PFSK-1 (cell line): Measurements from ENCODE around the gene FRMD3.

Experiments
- FOXP2 ChIP-seq: optimal IDR thresholded peaks from 2 replicates; pipeline ENCODE3; 2011; ENCODE audit warnings: borderline replicate concordance, control low read depth, inconsistent platforms; ENCODE audit not compliant: insufficient read depth; ENCODE audit errors: extremely low read length, extremely low read depth
- POLR2AphosphoS5 ChIP-seq: IDR thresholded peaks from 2 replicates; pipeline ENCODE4 v1.6.1; 2012; ENCODE audit warnings: low read depth, mild to moderate bottlenecking, control low read depth, low read length, moderate library complexity
- REST ChIP-seq, 2 experiments: IDR thresholded peaks; 2 replicates each; pipeline versions ENCODE4 v1.6.1 to v1.8.0; 2011 to 2012; ENCODE audit warnings: low read depth in 2 of 2, low read length in 2 of 2, control low read depth in 1 of 2, inconsistent platforms in 1 of 2, mild to moderate bottlenecking in 1 of 2, moderate library complexity in 1 of 2; ENCODE audit not compliant: insufficient read depth in 1 of 2
- SIN3A ChIP-seq: IDR thresholded peaks from 2 replicates; pipeline ENCODE4 v1.6.1; 2012; ENCODE audit warnings: mild to moderate bottlenecking, low read length, moderate library complexity, borderline replicate concordance; ENCODE audit not compliant: insufficient read depth
- TAF1 ChIP-seq: IDR thresholded peaks from 2 replicates; pipeline ENCODE4 v1.6.1; 2012; ENCODE audit warnings: low read length, control low read depth, borderline replicate concordance; ENCODE audit not compliant: insufficient read depth

FRMD3 gene

GRCh38 chr9:83317244-83317643 lies 221.0 kb downstream of the FRMD3 start:
- no peak for TF ChIP-seq SIN3A
- TF ChIP-seq POLR2AphosphoS5: no peak
- TF ChIP-seq TAF1: no peak
- TF ChIP-seq REST (IDR thresholded peaks at IDR 0.05; ENCODE audit: insufficient read depth in 1 of 2, low read depth in 2 of 2, low read length in 2 of 2): no peak
- no peak for TF ChIP-seq FOXP2

- no peak for TF ChIP-seq SIN3A
- TF ChIP-seq REST (IDR thresholded peaks at IDR 0.05; ENCODE audit: insufficient read depth in 1 of 2, low read depth in 2 of 2, low read length in 2 of 2): no peak
- TF ChIP-seq FOXP2: no peak
- no peak for TF ChIP-seq TAF1
- no peak for TF ChIP-seq POLR2AphosphoS5
These were observed 222.6 kb downstream of the FRMD3 start for GRCh38 chr9:83315649-83316048.

- TF ChIP-seq REST (IDR thresholded peaks at IDR 0.05; ENCODE audit: insufficient read depth in 1 of 2, low read depth in 2 of 2, low read length in 2 of 2) (no peak), FOXP2 (no peak)
These were observed 224.4 kb downstream of the FRMD3 start for GRCh38 chr9:83313781-83314180.

GRCh38 chr9:83312537-83312936 lies 225.7 kb downstream of the FRMD3 start:
- no peak for TF ChIP-seq TAF1
- TF ChIP-seq REST (IDR thresholded peaks at IDR 0.05; ENCODE audit: insufficient read depth in 1 of 2, low read depth in 2 of 2, low read length in 2 of 2): no peak
- no peak for TF ChIP-seq POLR2AphosphoS5
- no peak for TF ChIP-seq FOXP2
- TF ChIP-seq SIN3A: no peak

GRCh38 chr9:83307066-83307724 lies 231.0 kb downstream of the FRMD3 start:
- no peak for TF ChIP-seq FOXP2
- no peak for TF ChIP-seq TAF1
